Measurements from ENCODE around the gene ADAMTS7.

DNA sequence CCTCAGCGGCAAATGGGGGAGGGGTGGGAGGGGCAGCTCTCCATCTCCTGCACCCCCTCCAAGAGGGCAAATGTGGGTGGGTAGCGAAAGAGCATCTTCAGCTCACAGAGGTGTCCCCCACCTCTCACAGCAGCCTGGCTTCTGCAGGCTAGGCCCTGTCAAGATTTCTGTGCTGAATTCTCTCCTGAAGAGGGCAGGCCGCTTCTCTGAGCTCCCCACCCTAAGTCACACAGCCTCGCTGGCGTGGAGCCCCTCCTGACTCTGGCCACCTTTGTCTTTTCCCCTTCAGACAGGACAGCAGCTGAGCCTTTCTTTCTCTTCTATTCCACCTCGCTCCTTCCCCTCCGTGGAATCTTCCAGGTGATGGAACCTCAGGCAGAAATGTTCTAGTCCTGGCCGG, 26.3 kb upstream of the ADAMTS7 start:
- TF ChIP-seq POLR2A (IDR thresholded peaks at IDR 0.05) = no peak
- TF ChIP-seq, protein P1, sequence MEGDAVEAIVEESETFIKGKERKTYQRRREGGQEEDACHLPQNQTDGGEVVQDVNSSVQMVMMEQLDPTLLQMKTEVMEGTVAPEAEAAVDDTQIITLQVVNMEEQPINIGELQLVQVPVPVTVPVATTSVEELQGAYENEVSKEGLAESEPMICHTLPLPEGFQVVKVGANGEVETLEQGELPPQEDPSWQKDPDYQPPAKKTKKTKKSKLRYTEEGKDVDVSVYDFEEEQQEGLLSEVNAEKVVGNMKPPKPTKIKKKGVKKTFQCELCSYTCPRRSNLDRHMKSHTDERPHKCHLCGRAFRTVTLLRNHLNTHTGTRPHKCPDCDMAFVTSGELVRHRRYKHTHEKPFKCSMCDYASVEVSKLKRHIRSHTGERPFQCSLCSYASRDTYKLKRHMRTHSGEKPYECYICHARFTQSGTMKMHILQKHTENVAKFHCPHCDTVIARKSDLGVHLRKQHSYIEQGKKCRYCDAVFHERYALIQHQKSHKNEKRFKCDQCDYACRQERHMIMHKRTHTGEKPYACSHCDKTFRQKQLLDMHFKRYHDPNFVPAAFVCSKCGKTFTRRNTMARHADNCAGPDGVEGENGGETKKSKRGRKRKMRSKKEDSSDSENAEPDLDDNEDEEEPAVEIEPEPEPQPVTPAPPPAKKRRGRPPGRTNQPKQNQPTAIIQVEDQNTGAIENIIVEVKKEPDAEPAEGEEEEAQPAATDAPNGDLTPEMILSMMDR (IDR thresholded peaks at IDR 0.05) = no peak
- TF ChIP-seq POLR2AphosphoS5 (IDR thresholded peaks at IDR 0.05) = no peak

Measured in breast epithelium (tissue), 3 donors.